Ascending aorta (tissue), 2 donors: ENCODE results near the gene GADD45G. TPM values are rescaled to one million over a fixed set of nuclear protein-coding genes. Genes with fewer than 3 reads are reported as not detected.

Experiments
- DNase-seq, 2 donors: peaks; one replicate each; pipeline ENCODE4 v3.0.0-alpha.2; 2019; ENCODE audit warnings: low spot score in 2 of 2
- H3K27ac ChIP-seq, 2 donors: fragments of 200-600 bp; sonication (generic); one replicate each; pipeline ENCODE4 v1.5.1; 2016 to 2017; ENCODE audit warnings: mild to moderate bottlenecking in 1 of 2
- H3K27me3 ChIP-seq: fragments of 200-600 bp; sonication (generic); one replicate; pipeline ENCODE4 v1.5.1; 2017
- H3K36me3 ChIP-seq, 2 donors: fragments of 200-600 bp; sonication (generic); one replicate each; pipeline ENCODE4 v1.5.1; 2016
- H3K4me1 ChIP-seq, 2 donors: fragments of 200-600 bp; sonication (generic); one replicate each; pipeline ENCODE4 v1.5.1; 2016 to 2017; ENCODE audit warnings: mild to moderate bottlenecking in 1 of 2
- H3K4me3 ChIP-seq, 2 donors: fragments of 200-600 bp; sonication (generic); one replicate each; pipeline ENCODE4 v1.5.1; 2016 to 2017; ENCODE audit warnings: mild to moderate bottlenecking in 1 of 2
- H3K9me3 ChIP-seq, 2 donors: fragments of 200-600 bp; sonication (generic); one replicate each; pipeline ENCODE4 v1.5.1; 2016
- CTCF ChIP-seq, 3 experiments: fragments of 200-600 bp in 2 of 3; fragments of 450-650 bp in 1 of 3; sonication (generic) in 2 of 3; IDR thresholded peaks; one replicate each; pipeline ENCODE4 v1.5.1; 2016 to 2019; ENCODE audit warnings: antibody characterized with exemption in 3 of 3, mild to moderate bottlenecking in 1 of 3, moderate library complexity in 1 of 3
- intact Hi-C: fragments of 100-400 bp; cut with DNase I; formaldehyde crosslinking; loops from one replicate; pipeline ENCODE4 v1.15.1; 2023
- total RNA-seq: library from RNA; depleted of rRNA; stranded (reverse); fragments of >200 nt; gene quantifications from one replicate; pipeline ENCODE4 v1.1.0, GENCODE V29; 2016

The GADD45G gene
- total RNA-seq, 1 donor from 2014 or later: 4.6 TPM

- no peaks in the 10 kb centered on the region for H3K27me3 ChIP-seq
- no peaks in the 10 kb centered on the region for H3K4me1 ChIP-seq
- intact Hi-C loops: loop anchor here (1.0 to 5.0 kb wide), 2 partner anchors 504 to 1274 kb away; no protein-coding TSS in a partner anchor
- no peak overlapping the region for H3K4me3 ChIP-seq
- DNase-seq: no peak
- no peak overlapping the region for H3K27ac ChIP-seq
- TF ChIP-seq CTCF (IDR thresholded peaks at IDR 0.05): no peak
- H3K36me3 ChIP-seq: no peaks in the 10 kb centered on the region
- H3K9me3 ChIP-seq: no peaks in the 10 kb centered on the region
Observed at GRCh38 chr9:89598363-89598713, 6.5 kb upstream of the GADD45G start.

- Histone ChIP-seq H3K36me3 (no peaks in the 10 kb centered on the region), H3K27ac (no peak overlapping the region), H3K27me3 (no peaks in the 10 kb centered on the region), H3K9me3 (no peaks in the 10 kb centered on the region), H3K4me1 (peaks cover 4 to 5% of the 10 kb centered on the region in 2 donors), H3K4me3 (no peak overlapping the region)
- peak in 1 of 2 donors; percentile 34 for DNase-seq
- TF ChIP-seq CTCF (IDR thresholded peaks at IDR 0.05): no peak
- intact Hi-C loops: loop anchor here (1.0 to 5.0 kb wide), 2 partner anchors 503 to 1273 kb away; no protein-coding TSS in a partner anchor
Observed at GRCh38 chr9:89598926-89599325, 5.9 kb upstream of the GADD45G start.

GRCh38 chr9:89600831-89601230, 4.0 kb upstream of the GADD45G start:
- intact Hi-C loops: loop anchor here (5.0 kb wide), 1 partner anchor 341 kb away; no protein-coding TSS in a partner anchor
- no peak overlapping the region for H3K27ac ChIP-seq
- H3K4me1 ChIP-seq: peaks cover 9% of the 10 kb centered on the region in 2 donors
- H3K9me3 ChIP-seq: no peaks in the 10 kb centered on the region
- DNase-seq: peak in 1 of 2 donors; percentile 25
- no peak overlapping the region for H3K4me3 ChIP-seq
- H3K27me3 ChIP-seq: no peaks in the 10 kb centered on the region
- no peak for TF ChIP-seq CTCF (IDR thresholded peaks at IDR 0.05)
- no peaks in the 10 kb centered on the region for H3K36me3 ChIP-seq

DNA sequence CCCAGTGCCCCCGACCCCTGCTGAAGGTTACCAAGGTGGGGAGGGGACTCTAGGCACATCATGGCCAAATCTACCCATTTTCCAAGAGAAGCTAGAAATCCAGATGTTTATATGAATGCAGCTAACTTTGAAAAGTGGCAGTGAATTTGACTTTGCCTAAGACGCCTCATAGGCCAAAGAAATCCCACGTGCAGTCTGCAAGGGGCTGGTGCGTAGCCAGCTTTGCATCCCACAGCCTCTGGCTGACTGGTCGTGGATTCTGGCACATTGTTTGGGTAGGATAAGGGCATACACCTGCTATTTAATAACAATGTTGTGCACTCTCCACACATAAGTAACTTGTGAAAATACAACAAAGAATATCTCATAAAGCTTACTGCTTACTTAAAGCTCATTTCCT, 3.5 kb upstream of the GADD45G start:
- Histone ChIP-seq H3K36me3 (no peaks in the 10 kb centered on the region), H3K27ac (no peak overlapping the region), H3K4me3 (no peak overlapping the region), H3K27me3 (no peaks in the 10 kb centered on the region), H3K9me3 (no peaks in the 10 kb centered on the region), H3K4me1 (peaks cover 9% of the 10 kb centered on the region in 2 donors)
- no peak for DNase-seq
- intact Hi-C loops: loop anchor here (5.0 kb wide), 1 partner anchor 341 kb away; no protein-coding TSS in a partner anchor
- TF ChIP-seq CTCF (IDR thresholded peaks at IDR 0.05): no peak

DNA sequence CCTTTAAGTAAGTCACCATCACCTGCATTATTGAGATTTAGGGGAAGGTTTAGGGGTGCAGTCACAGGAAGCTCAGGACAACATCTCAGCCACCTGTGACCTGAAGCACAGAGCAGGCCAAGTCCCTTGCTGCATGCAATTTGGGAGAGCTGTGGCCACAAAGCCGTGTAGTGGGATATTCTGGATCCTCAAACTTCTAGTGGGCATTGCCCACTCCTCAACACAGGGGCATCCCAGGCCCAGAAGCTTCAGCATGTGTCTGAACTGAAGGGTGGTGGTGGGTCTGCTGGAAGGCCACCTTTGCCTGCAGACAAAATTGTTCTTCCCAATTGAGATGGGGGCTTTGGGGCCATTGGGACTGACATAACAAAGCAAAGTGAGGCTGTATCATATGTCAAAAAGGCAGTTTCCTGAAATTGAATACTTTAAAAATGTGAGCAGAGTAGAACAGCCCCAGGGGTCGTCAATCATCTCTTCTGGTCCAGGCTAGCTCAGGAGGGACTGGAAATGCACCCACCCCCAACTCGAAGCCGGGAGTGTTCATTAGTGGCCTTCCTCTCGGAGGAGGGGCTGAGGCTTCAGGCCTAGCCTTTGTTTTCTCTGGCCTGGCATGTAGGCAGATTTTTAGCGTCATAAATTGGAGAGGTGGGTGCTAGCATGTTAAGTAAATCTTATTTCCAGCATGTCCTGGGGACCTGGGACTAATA, 2.8 kb upstream of the GADD45G start:
- H3K4me1 ChIP-seq: peaks cover 9 to 16% of the 10 kb centered on the region in 2 donors
- DNase-seq: peak in 1 of 2 donors; percentile 34
- H3K9me3 ChIP-seq: no peaks in the 10 kb centered on the region
- H3K27ac ChIP-seq: no peak overlapping the region
- no peaks in the 10 kb centered on the region for H3K27me3 ChIP-seq
- H3K36me3 ChIP-seq: no peaks in the 10 kb centered on the region
- intact Hi-C loops: loop anchor here (5.0 kb wide), 1 partner anchor 340 kb away; no protein-coding TSS in a partner anchor
- TF ChIP-seq CTCF (IDR thresholded peaks at IDR 0.05): no peak
- H3K4me3 ChIP-seq: no peak overlapping the region
